A673 (cell line): Measurements from ENCODE around the gene HNMT. TPM values are rescaled to one million over a fixed set of nuclear protein-coding genes. Genes with fewer than 3 reads are reported as not detected.

ENCODE experiments used
- BruUV-seq: library from RNA; stranded (reverse); fragments of 400-500 nt; replicated peaks from 2 replicates; lab custom pipeline; 2021; lab: Mats Ljungman, UMichigan
- CTCF ChIA-PET: fragments of 300-600 bp; sonication (Branson Sonifier 250); formaldehyde crosslinking; loops from one replicate; lab custom pipeline; 2022; ENCODE audit warnings: antibody characterized with exemption; lab: Charles Lee
- POLR2A ChIA-PET: fragments of 300-600 bp; sonication (Branson Sonifier 250); formaldehyde crosslinking; loops from one replicate; lab custom pipeline; 2022; ENCODE audit warnings: antibody characterized with exemption; ENCODE audit not compliant: low non-redundant PET; lab: Charles Lee
- DNase-seq: peaks from one replicate; pipeline ENCODE4 v3.0.0-alpha.2; 2015; ENCODE audit warnings: low spot score
- H3K27ac ChIP-seq: fragments of 200-600 bp; sonication (generic); 2 replicates; pipeline ENCODE4 v1.5.1; 2016; ENCODE audit warnings: mixed run types, low read depth, mild to moderate bottlenecking, mixed read lengths, antibody characterized with exemption, low read length; ENCODE audit not compliant: poor library complexity, severe bottlenecking
- H3K27me3 ChIP-seq: fragments of 200-600 bp; sonication (generic); replicated peaks from 2 replicates; pipeline ENCODE4 v1.6.1; 2017; ENCODE audit warnings: mixed run types, low read depth, mild to moderate bottlenecking, mixed read lengths, antibody characterized with exemption, low read length; ENCODE audit not compliant: insufficient read depth, poor library complexity
- H3K36me3 ChIP-seq: fragments of 200-600 bp; sonication (generic); 2 replicates; pipeline ENCODE4 v1.6.1; 2016; ENCODE audit warnings: mixed run types, mild to moderate bottlenecking, mixed read lengths, antibody characterized with exemption, low read length; ENCODE audit not compliant: insufficient read depth, poor library complexity, severe bottlenecking
- H3K4me1 ChIP-seq: fragments of 200-600 bp; sonication (generic); 2 replicates; pipeline ENCODE4 v1.6.1; 2017; ENCODE audit warnings: mixed run types, mild to moderate bottlenecking, mixed read lengths, antibody characterized with exemption, low read length; ENCODE audit not compliant: insufficient read depth, poor library complexity, severe bottlenecking
- H3K4me3 ChIP-seq: fragments of 200-600 bp; sonication (generic); 2 replicates; pipeline ENCODE4 v1.5.1; 2016; ENCODE audit warnings: low read depth, mixed run types, mild to moderate bottlenecking, mixed read lengths, low read length; ENCODE audit not compliant: poor library complexity, severe bottlenecking
- H3K9me3 ChIP-seq: fragments of 200-600 bp; sonication (generic); 2 replicates; pipeline ENCODE4 v1.6.1; 2016; ENCODE audit warnings: mixed run types, low read depth, mild to moderate bottlenecking, mixed read lengths, antibody characterized with exemption, low read length; ENCODE audit not compliant: poor library complexity, severe bottlenecking
- CTCF ChIP-seq: fragments of 300-800, 200-600 bp; sonication (generic); conservative IDR thresholded peaks from 2 replicates; pipeline ENCODE4 v1.5.1; 2017; ENCODE audit warnings: low read depth, mild to moderate bottlenecking, antibody characterized with exemption, low read length, moderate library complexity, mixed read lengths
- EZH2 ChIP-seq: fragments of 200-600 bp; sonication (generic); IDR thresholded peaks from 2 replicates; pipeline ENCODE4 v1.6.1; 2017; ENCODE audit warnings: borderline replicate concordance, low read depth, mild to moderate bottlenecking, mixed read lengths, antibody characterized with exemption, low read length; ENCODE audit not compliant: poor library complexity, severe bottlenecking
- intact Hi-C: fragments of 100-400 bp; cut with micrococcal nuclease; formaldehyde crosslinking; loops from one replicate; pipeline ENCODE4 v1.10.0; 2022; ENCODE audit not compliant: unreplicated experiment
- total RNA-seq: library from RNA; stranded (reverse); gene quantifications from 2 replicates; pipeline ENCODE4 v1.2.3, GENCODE V29; 2021

HNMT gene
- total RNA-seq, 1 experiment from 2014 or later = 0.82 TPM

- H3K9me3 ChIP-seq = no peaks in the 10 kb centered on the region
- ChIA-PET POLR2A (no interaction called here), CTCF (no interaction called here)
- no peak overlapping the region for H3K4me3 ChIP-seq
- no peak for DNase-seq
- peaks cover 3% of the 10 kb centered on the region for H3K27me3 ChIP-seq
- H3K36me3 ChIP-seq = no peaks in the 10 kb centered on the region
- peaks cover 4% of the 10 kb centered on the region for H3K4me1 ChIP-seq
- H3K27ac ChIP-seq = no peak overlapping the region
- no TSS peak for BruUV-seq
- no peak for TF ChIP-seq CTCF
- intact Hi-C loops = no loop called here
Observed at GRCh38 chr2:138012082-138012481, 47.8 kb downstream of the HNMT start.

GRCh38 chr2:138012968-138013367 is 48.7 kb downstream of the HNMT start:
- H3K4me3 ChIP-seq = no peak overlapping the region
- ChIA-PET POLR2A (no interaction called here), CTCF (no interaction called here)
- BruUV-seq = no TSS peak
- no peak for DNase-seq
- peaks cover 4% of the 10 kb centered on the region for H3K4me1 ChIP-seq
- no peak for TF ChIP-seq EZH2
- no peak for TF ChIP-seq CTCF
- no peaks in the 10 kb centered on the region for H3K9me3 ChIP-seq
- H3K27ac ChIP-seq = no peak overlapping the region
- intact Hi-C loops = no loop called here
- peaks cover 3% of the 10 kb centered on the region for H3K27me3 ChIP-seq
- H3K36me3 ChIP-seq = no peaks in the 10 kb centered on the region

- DNase-seq = no peak
- Histone ChIP-seq H3K9me3 (no peaks in the 10 kb centered on the region), H3K4me1 (peaks cover 4% of the 10 kb centered on the region), H3K36me3 (no peaks in the 10 kb centered on the region), H3K27me3 (peaks cover 3% of the 10 kb centered on the region), H3K27ac (no peak overlapping the region), H3K4me3 (no peak overlapping the region)
- ChIA-PET CTCF (no interaction called here), POLR2A (no interaction called here)
- no TSS peak for BruUV-seq
- intact Hi-C loops = no loop called here
- no peak for TF ChIP-seq EZH2
- TF ChIP-seq CTCF = no peak
Observed at GRCh38 chr2:138013639-138014038, 49.4 kb downstream of the HNMT start.
